GM12892 (cell line): ENCODE results near the gene GABPB2.

Source experiments
- POLR2A ChIP-seq: IDR thresholded peaks from 2 replicates; pipeline ENCODE4 v1.6.1; 2011; ENCODE audit warnings: low read depth, low read length, control low read depth
- POLR2AphosphoS5 ChIP-seq: IDR thresholded peaks from 2 replicates; pipeline ENCODE4 v1.6.1; 2011; ENCODE audit warnings: low read depth, low read length, control low read depth

DNA sequence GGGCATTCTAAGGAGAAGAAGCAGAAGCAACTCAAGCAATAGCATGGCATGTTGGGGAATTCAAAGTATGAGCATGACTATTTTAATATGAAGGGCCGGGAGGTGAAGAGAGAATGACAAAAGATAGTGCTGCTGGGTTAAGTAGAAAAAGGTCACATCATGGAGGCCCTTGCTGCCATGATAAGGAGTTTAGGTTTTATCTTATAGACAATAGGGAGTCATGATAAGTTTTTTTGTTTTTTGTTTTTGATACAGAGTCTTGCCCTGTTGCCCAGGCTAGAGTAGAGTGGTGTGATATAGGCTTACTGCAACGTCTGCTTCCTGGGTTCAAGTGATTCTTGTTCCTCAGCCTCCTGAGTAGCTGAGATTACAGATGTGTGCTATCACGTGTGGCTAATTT, 31.0 kb upstream of the GABPB2 start:
- TF ChIP-seq POLR2A = no peak
- no peak for TF ChIP-seq POLR2AphosphoS5
